Endothelial cell of umbilical vein (primary cell): ENCODE measurements around the gene SNCAIP. TPM values are rescaled to one million over a fixed set of nuclear protein-coding genes. Genes with fewer than 3 reads are reported as not detected.

ENCODE experiments used
- BruUV-seq: library from RNA; stranded (reverse); fragments of 400-500 nt; replicated peaks from 2 replicates; lab custom pipeline; 2021; lab: Mats Ljungman, UMichigan
- CTCF ChIA-PET: fragments of 300-600, 350-600 bp; sonication (Branson Sonifier 250); formaldehyde crosslinking; loops from one replicate; lab custom pipeline; 2021; ENCODE audit warnings: antibody characterized with exemption, inconsistent platforms; lab: Charles Lee
- POLR2A ChIA-PET: fragments of 300-600, 350-600 bp; sonication (Branson Sonifier 250); formaldehyde crosslinking; loops from one replicate; lab custom pipeline; 2021; ENCODE audit warnings: antibody characterized with exemption, inconsistent platforms; lab: Charles Lee
- DNase-seq: peaks from one replicate; pipeline ENCODE4 v3.0.0-alpha.2; 2011; ENCODE audit warnings: low read depth, low spot score
- FAIRE-seq: peaks from 2 replicates; lab custom pipeline; 2011; peaks lifted over from hg19 to GRCh38; lab: Jason Lieb, UNC
- H2AFZ ChIP-seq: 2 replicates; pipeline ENCODE4 v1.6.0; 2012; ENCODE audit warnings: low read depth, low read length, control low read depth, inconsistent platforms
- H3K27ac ChIP-seq: 2 replicates; pipeline ENCODE4 v1.5.1; 2011; ENCODE audit warnings: low read depth, mild to moderate bottlenecking, control low read depth, low read length, moderate library complexity; ENCODE audit not compliant: insufficient read depth
- H3K27me3 ChIP-seq, 2 experiments: 2 replicates each; pipeline versions ENCODE4 v1.6.0 to v1.6.1; 2011; ENCODE audit warnings: low read length in 2 of 2, mixed read lengths in 1 of 2; ENCODE audit not compliant: control insufficient read depth in 2 of 2, insufficient read depth in 2 of 2
- H3K36me3 ChIP-seq, 2 experiments: 2 replicates in 1 of 2; 3 replicates in 1 of 2; pipeline ENCODE4 v1.5.1; 2011; ENCODE audit warnings: low read length in 2 of 2, mild to moderate bottlenecking in 1 of 2, moderate library complexity in 1 of 2; ENCODE audit not compliant: control insufficient read depth in 2 of 2, insufficient read depth in 2 of 2; ENCODE audit errors: extremely low read depth in 1 of 2
- H3K4me1 ChIP-seq: 3 replicates; pipeline ENCODE4 v1.5.1; 2011; ENCODE audit warnings: mild to moderate bottlenecking, low read length; ENCODE audit not compliant: control insufficient read depth, insufficient read depth; ENCODE audit errors: extremely low read depth
- H3K4me2 ChIP-seq: 2 replicates; pipeline ENCODE4 v1.6.1; 2011; ENCODE audit warnings: low read length, control low read depth, mixed read lengths; ENCODE audit not compliant: insufficient read depth
- H3K4me3 ChIP-seq, 3 experiments: fragments of 200-600 bp in 1 of 3; sonication (generic), shearing (Covaris generic) in 1 of 3; replicated peaks in 1 of 3; 2 replicates each; pipeline ENCODE4 v1.5.1; 2011 to 2016; ENCODE audit warnings: control low read depth in 3 of 3, low read length in 3 of 3, mild to moderate bottlenecking in 2 of 3, inconsistent platforms in 1 of 3, low read depth in 1 of 3, moderate library complexity in 1 of 3; ENCODE audit not compliant: insufficient read depth in 1 of 3
- H3K79me2 ChIP-seq: 2 replicates; pipeline ENCODE4 v1.6.0; 2012; ENCODE audit warnings: low read length, inconsistent platforms; ENCODE audit not compliant: control insufficient read depth, insufficient read depth
- H3K9ac ChIP-seq: replicated peaks from 2 replicates; pipeline ENCODE3; 2011; ENCODE audit warnings: low read length, control low read depth; ENCODE audit not compliant: insufficient read depth; ENCODE audit errors: extremely low read depth
- H3K9me1 ChIP-seq: replicated peaks from 3 replicates; pipeline ENCODE4 v1.6.0; 2011; ENCODE audit warnings: mild to moderate bottlenecking, low read length; ENCODE audit not compliant: control insufficient read depth, insufficient read depth; ENCODE audit errors: extremely low read depth
- H3K9me3 ChIP-seq: replicated peaks from 2 replicates; pipeline ENCODE4 v1.5.1; 2012; ENCODE audit warnings: low read length, inconsistent platforms; ENCODE audit not compliant: control insufficient read depth, insufficient read depth
- H4K20me1 ChIP-seq: replicated peaks from 2 replicates; pipeline ENCODE3; 2011; ENCODE audit warnings: mild to moderate bottlenecking, low read length; ENCODE audit not compliant: control insufficient read depth, insufficient read depth; ENCODE audit errors: extremely low read depth
- EZH2 ChIP-seq: IDR thresholded peaks from 2 replicates; pipeline ENCODE4 v1.6.1; 2012; ENCODE audit warnings: borderline replicate concordance, low read depth, mild to moderate bottlenecking, moderate library complexity, low read length, inconsistent platforms; ENCODE audit not compliant: severe bottlenecking
- FOS ChIP-seq: IDR thresholded peaks from 2 replicates; pipeline ENCODE4 v1.6.1; 2011; ENCODE audit warnings: mild to moderate bottlenecking, low read length, moderate library complexity, borderline replicate concordance; ENCODE audit not compliant: insufficient read depth
- GATA2 ChIP-seq: IDR thresholded peaks from 2 replicates; pipeline ENCODE4 v1.7.0; 2011; ENCODE audit warnings: low read depth, mild to moderate bottlenecking, moderate library complexity, mixed read lengths, low read length; ENCODE audit not compliant: insufficient read length, insufficient read depth
- JUN ChIP-seq: IDR thresholded peaks from 2 replicates; pipeline ENCODE4 v1.6.1; 2011; ENCODE audit warnings: borderline replicate concordance, low read depth; ENCODE audit not compliant: insufficient read length, insufficient read depth
- MYC ChIP-seq: IDR thresholded peaks from one replicate; pipeline ENCODE4 v1.6.1; 2011; ENCODE audit warnings: mild to moderate bottlenecking, low read depth, low read length
- POLR2A ChIP-seq: IDR thresholded peaks from 2 replicates; pipeline ENCODE4 v1.6.1; 2012; ENCODE audit warnings: low read depth, mild to moderate bottlenecking, control low read depth, low read length
- POLR2AphosphoS5 ChIP-seq: IDR thresholded peaks from 2 replicates; pipeline ENCODE4 v1.6.1; 2012; ENCODE audit warnings: low read depth, mild to moderate bottlenecking, control low read depth, low read length, moderate library complexity; ENCODE audit not compliant: insufficient read depth
- dilution Hi-C: fragments of 300-500 bp; cut with MboI; formaldehyde crosslinking; loops from one replicate; pipeline ENCODE4 v1.15.0; 2019; ENCODE audit warnings: low sequenced_read_pairs; ENCODE audit not compliant: extremely low pct_ligation_motif_present
- intact Hi-C: fragments of 100-400 bp; cut with micrococcal nuclease; formaldehyde crosslinking; loops from one replicate; pipeline ENCODE4 v1.10.0; 2022
- polyA plus RNA-seq, 4 experiments: library from polyadenylated mRNA; depleted of rRNA in 3 of 4; stranded (reverse) in 3 of 4; unstranded in 1 of 4; fragments of >200 nt; gene quantifications; 2 replicates each; pipeline versions ENCODE4 v1.2.1 to v1.2.3, GENCODE V29; 2011 to 2012; ENCODE audit warnings: missing spikeins in 1 of 4
- total RNA-seq: library from RNA; stranded (reverse); gene quantifications from 2 replicates; pipeline ENCODE4 v1.2.3, GENCODE V29; 2021
- TF ChIP-seq, protein P1 (sequence below): IDR thresholded peaks from 2 replicates; pipeline ENCODE4 v1.6.1; 2011; ENCODE audit not compliant: insufficient read depth, insufficient read length
- TF ChIP-seq, protein P2 (sequence below), 2 donors: IDR thresholded peaks; 1 replicate in 1 of 2; 2 replicates in 1 of 2; pipeline ENCODE4 v1.5.1; 2011; ENCODE audit warnings: low read length in 2 of 2, mild to moderate bottlenecking in 2 of 2, moderate library complexity in 2 of 2, control low read depth in 1 of 2, inconsistent platforms in 1 of 2, low read depth in 1 of 2; ENCODE audit not compliant: insufficient read depth in 1 of 2; ENCODE audit errors: extremely low read depth in 1 of 2

SNCAIP gene
- total and polyA plus RNA-seq, 2 donors (not counting 3 experiments of a cell fraction or from before 2014, with no cell fraction given), result 13.1 to 42.0 TPM

DNA sequence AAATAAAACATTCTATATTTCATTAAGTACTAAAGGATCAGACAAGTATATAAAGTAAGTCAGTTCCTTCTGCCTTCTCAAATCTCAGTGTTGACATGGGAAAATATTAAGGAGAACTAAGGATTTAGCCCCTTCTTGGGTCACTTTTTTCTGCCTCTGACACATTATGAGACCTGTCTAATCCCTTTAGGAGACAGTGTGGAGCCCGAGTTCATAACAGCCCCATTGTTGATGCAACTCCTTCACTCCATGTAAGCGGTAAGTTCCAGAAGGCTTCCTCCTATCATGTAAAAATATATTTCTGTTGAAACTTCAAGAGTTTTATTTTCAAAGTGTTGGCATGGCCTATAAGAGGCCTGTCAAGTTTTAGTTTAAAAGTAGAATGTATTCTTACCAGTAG lies 152.2 kb downstream of the SNCAIP start:
- H3K4me3 ChIP-seq, result no peak overlapping the region
- DNase-seq (no peak), FAIRE-seq (no peak)
- no peak for TF ChIP-seq FOS
- TF ChIP-seq, protein P1, sequence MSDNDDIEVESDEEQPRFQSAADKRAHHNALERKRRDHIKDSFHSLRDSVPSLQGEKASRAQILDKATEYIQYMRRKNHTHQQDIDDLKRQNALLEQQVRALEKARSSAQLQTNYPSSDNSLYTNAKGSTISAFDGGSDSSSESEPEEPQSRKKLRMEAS, result no peak
- no peak for TF ChIP-seq MYC
- TF ChIP-seq, protein P2, sequence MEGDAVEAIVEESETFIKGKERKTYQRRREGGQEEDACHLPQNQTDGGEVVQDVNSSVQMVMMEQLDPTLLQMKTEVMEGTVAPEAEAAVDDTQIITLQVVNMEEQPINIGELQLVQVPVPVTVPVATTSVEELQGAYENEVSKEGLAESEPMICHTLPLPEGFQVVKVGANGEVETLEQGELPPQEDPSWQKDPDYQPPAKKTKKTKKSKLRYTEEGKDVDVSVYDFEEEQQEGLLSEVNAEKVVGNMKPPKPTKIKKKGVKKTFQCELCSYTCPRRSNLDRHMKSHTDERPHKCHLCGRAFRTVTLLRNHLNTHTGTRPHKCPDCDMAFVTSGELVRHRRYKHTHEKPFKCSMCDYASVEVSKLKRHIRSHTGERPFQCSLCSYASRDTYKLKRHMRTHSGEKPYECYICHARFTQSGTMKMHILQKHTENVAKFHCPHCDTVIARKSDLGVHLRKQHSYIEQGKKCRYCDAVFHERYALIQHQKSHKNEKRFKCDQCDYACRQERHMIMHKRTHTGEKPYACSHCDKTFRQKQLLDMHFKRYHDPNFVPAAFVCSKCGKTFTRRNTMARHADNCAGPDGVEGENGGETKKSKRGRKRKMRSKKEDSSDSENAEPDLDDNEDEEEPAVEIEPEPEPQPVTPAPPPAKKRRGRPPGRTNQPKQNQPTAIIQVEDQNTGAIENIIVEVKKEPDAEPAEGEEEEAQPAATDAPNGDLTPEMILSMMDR (IDR thresholded peaks at IDR 0.05; ENCODE audit: extremely low read depth in 1 of 2, insufficient read depth in 1 of 2, low read depth in 1 of 2, low read length in 2 of 2), result no peak
- no peak for TF ChIP-seq EZH2
- ChIA-PET CTCF (no interaction called here), POLR2A (no interaction called here)
- no peak overlapping the region for H3K4me2 ChIP-seq
- intact Hi-C loops, result no loop called here
- no peaks in the 10 kb centered on the region for H3K27me3 ChIP-seq
- no peaks in the 10 kb centered on the region for H3K9me1 ChIP-seq
- H4K20me1 ChIP-seq, result no peaks in the 10 kb centered on the region
- BruUV-seq, result no TSS peak
- dilution Hi-C loops, result no loop called here
- H2AFZ ChIP-seq, result no peak overlapping the region
- no peak overlapping the region for H3K9ac ChIP-seq
- no peaks in the 10 kb centered on the region for H3K9me3 ChIP-seq
- no peaks in the 10 kb centered on the region for H3K4me1 ChIP-seq
- no peaks in the 10 kb centered on the region for H3K36me3 ChIP-seq
- H3K79me2 ChIP-seq, result no peaks in the 10 kb centered on the region
- H3K27ac ChIP-seq, result no peak overlapping the region

DNA sequence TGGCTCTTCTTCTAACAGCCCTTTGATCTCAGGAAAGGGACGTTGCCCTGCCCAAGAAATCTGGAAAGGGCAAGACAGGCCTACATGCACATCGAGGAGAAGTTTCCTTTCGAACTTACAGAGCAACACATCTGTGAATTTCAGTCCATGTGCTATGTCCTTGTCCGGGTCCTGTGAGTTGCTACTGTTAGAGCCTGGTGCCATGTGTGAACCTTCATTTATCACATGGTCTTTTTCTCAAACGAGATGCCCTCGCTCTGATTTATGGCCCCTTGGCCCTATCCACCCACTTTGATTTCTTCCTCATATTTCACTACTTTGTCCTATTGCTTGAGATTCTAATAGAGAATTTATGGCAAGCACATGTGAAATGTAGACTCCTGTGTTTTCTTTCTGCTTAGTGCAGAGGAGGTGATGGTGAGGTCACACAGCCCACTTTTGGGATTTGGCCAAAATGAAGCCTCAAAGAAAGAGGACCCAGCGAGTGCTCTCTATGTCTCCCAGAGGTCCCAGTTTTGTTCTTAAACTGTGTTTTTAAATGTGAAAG lies 153.1 kb downstream of the SNCAIP start:
- ChIA-PET CTCF (no interaction called here), POLR2A (no interaction called here)
- H3K79me2 ChIP-seq, result no peaks in the 10 kb centered on the region
- BruUV-seq, result no TSS peak
- H3K4me3 ChIP-seq, result no peak overlapping the region
- no peaks in the 10 kb centered on the region for H3K4me1 ChIP-seq
- H3K9ac ChIP-seq, result no peak overlapping the region
- TF ChIP-seq GATA2, result no peak
- TF ChIP-seq, protein P2 (IDR thresholded peaks at IDR 0.05; ENCODE audit: extremely low read depth in 1 of 2, insufficient read depth in 1 of 2, low read depth in 1 of 2, low read length in 2 of 2), result no peak
- TF ChIP-seq EZH2, result no peak
- no peak for TF ChIP-seq JUN
- TF ChIP-seq MYC, result no peak
- TF ChIP-seq POLR2A, result no peak
- no peak for TF ChIP-seq POLR2AphosphoS5
- TF ChIP-seq FOS, result no peak
- TF ChIP-seq, protein P1, result no peak
- H2AFZ ChIP-seq, result no peak overlapping the region
- H4K20me1 ChIP-seq, result no peaks in the 10 kb centered on the region
- H3K9me3 ChIP-seq, result no peaks in the 10 kb centered on the region
- H3K27me3 ChIP-seq, result no peaks in the 10 kb centered on the region
- H3K36me3 ChIP-seq, result no peaks in the 10 kb centered on the region
- dilution Hi-C loops (no loop called here), intact Hi-C loops (no loop called here)
- no peak overlapping the region for H3K27ac ChIP-seq
- FAIRE-seq (no peak), DNase-seq (no peak)
- no peak overlapping the region for H3K4me2 ChIP-seq
- no peaks in the 10 kb centered on the region for H3K9me1 ChIP-seq
